Right cardiac atrium (tissue), 5 donors: ENCODE data around the gene SLC25A2. TPM values are rescaled to one million over a fixed set of nuclear protein-coding genes. Genes with fewer than 3 reads are reported as not detected.

Experiments
- ATAC-seq, 2 donors: fragments of 200-7000 bp; cut with Tn5 transposase; one replicate each; pipeline versions ENCODE4 v1.8.0 to v1.9.1; 2020; ENCODE audit warnings: moderate library complexity in 2 of 2, mild to moderate bottlenecking in 1 of 2
- DNase-seq, 3 donors: peaks; one replicate each; pipeline ENCODE4 v3.0.0-alpha.2; 2020
- H3K27ac ChIP-seq: one replicate; pipeline ENCODE4 v1.5.1; 2013; ENCODE audit warnings: mild to moderate bottlenecking, low read length, control low read depth, moderate library complexity
- H3K27me3 ChIP-seq: one replicate; pipeline ENCODE4 v1.6.1; 2013; ENCODE audit not compliant: control insufficient read depth, insufficient read depth
- H3K4me1 ChIP-seq: one replicate; pipeline ENCODE4 v1.6.1; 2013; ENCODE audit warnings: low read length; ENCODE audit not compliant: control insufficient read depth, insufficient read depth
- H3K4me3 ChIP-seq: one replicate; pipeline ENCODE4 v1.5.1; 2013; ENCODE audit warnings: low read length, control low read depth
- H3K9me3 ChIP-seq: one replicate; pipeline ENCODE4 v1.6.1; 2013; ENCODE audit warnings: low read length; ENCODE audit not compliant: control insufficient read depth
- WGBS: extraction: QIAGEN DNeasy Blood & Tissue Kit; methylation state at CpG from one replicate; pipeline ENCODE4 v1.1.7; 2013; 5-methylcytosine and 5-hydroxymethylcytosine counted together
- intact Hi-C, 4 donors: fragments of 100-400 bp; cut with DNase I; formaldehyde crosslinking; loops; one replicate each; pipeline versions ENCODE4 v1.11.0 to v1.14.0; 2022 to 2023
- polyA plus RNA-seq: library from polyadenylated mRNA; stranded (reverse); fragments of 200-250 nt; gene quantifications from one replicate; pipeline ENCODE4 v1.2.3, GENCODE V29; 2013
- total RNA-seq, 4 donors: library from RNA; stranded (reverse); fragmentation: NEBNext Ultra II Directional; extraction: Animal tissue kit (Norgen Biotek cat#: 25700); gene quantifications; one replicate each; pipeline ENCODE4 v1.2.1, GENCODE V29; 2021
- donor health status: healthy with polysubstance abuse.
- donor health status: DM: no; HTN: yes; CAD: no.
- donor health status: DM: no; HTN: no; CAD: no.
- donor health status: DM: no; HTN: yes; CAD: no; lungs with severe emphysema.
- donor health status: DM: yes; HTN: yes; CAD: no.

SLC25A2 gene
- total and polyA plus RNA-seq, 5 donors = 0.14 to 0.37 (median 0.17) TPM; not detected in 2

GRCh38 chr5:141306630-141307029 is 2.8 kb upstream of the SLC25A2 start:
- H3K4me1 ChIP-seq = no peaks in the 10 kb centered on the region
- DNase-seq (no peak), ATAC-seq (no peak)
- 97% methylated on average over 1 of the region's 1 CpG for WGBS
- H3K9me3 ChIP-seq = peaks cover 13% of the 10 kb centered on the region
- no peak overlapping the region for H3K4me3 ChIP-seq
- intact Hi-C loops = no loop called here
- no peak overlapping the region for H3K27ac ChIP-seq
- no peaks in the 10 kb centered on the region for H3K27me3 ChIP-seq

DNA sequence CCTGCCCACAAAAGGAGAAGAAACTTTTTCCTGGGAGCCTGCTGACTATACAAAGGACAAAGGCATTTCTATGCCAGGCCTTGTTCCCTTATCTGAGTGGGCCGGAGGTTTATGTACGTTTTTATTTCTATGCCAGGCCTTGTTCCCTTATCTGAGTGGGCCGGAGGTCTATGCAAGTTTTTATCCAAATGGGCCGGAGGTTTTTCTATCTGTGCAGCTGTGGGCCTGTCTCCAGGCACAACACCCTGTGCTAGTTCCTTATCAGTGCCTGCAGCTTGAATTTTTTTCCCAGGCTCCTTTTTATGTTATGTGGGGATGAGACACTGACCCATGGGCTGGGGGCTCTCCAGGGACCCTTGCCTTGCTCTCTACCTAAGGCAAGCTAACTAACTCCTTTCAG is 5.5 kb downstream of the SLC25A2 start:
- 44% methylated on average over 4 of the region's 4 CpGs for WGBS
- intact Hi-C loops = no loop called here
- Histone ChIP-seq H3K27ac (no peak overlapping the region), H3K27me3 (no peaks in the 10 kb centered on the region), H3K9me3 (peaks cover 7% of the 10 kb centered on the region), H3K4me1 (no peaks in the 10 kb centered on the region), H3K4me3 (no peak overlapping the region)
- ATAC-seq (no peak), DNase-seq (no peak)

- Histone ChIP-seq H3K4me3 (no peak overlapping the region), H3K27ac (no peak overlapping the region), H3K9me3 (peaks cover 16% of the 10 kb centered on the region), H3K27me3 (no peaks in the 10 kb centered on the region), H3K4me1 (no peaks in the 10 kb centered on the region)
- DNase-seq (no peak), ATAC-seq (no peak)
- WGBS = 51% methylated on average over 3 of the region's 3 CpGs
- intact Hi-C loops = no loop called here
Measured at GRCh38 chr5:141272906-141273305, 30.9 kb downstream of the SLC25A2 start.

GRCh38 chr5:141269195-141269594 is 34.7 kb downstream of the SLC25A2 start:
- Histone ChIP-seq H3K27ac (no peak overlapping the region), H3K4me1 (no peaks in the 10 kb centered on the region), H3K4me3 (no peak overlapping the region), H3K27me3 (peaks cover 2% of the 10 kb centered on the region), H3K9me3 (peaks cover 16% of the 10 kb centered on the region)
- WGBS = 99% methylated on average over 4 of the region's 4 CpGs
- DNase-seq (no peak), ATAC-seq (no peak)
- intact Hi-C loops = no loop called here

DNA sequence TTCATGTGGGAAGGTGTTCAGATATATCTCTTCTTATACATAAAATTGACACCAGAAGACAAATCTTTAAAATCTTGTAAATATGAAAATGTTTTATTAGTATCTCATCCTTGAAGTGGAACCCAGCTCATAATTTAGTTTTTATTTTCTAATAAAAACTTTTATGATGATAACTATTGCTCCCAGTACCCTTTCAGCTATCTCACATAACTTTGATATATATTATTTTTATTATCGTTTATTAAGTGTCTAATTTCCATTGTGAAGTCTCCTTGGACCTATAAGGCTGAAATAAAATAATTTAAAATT is 42.7 kb downstream of the SLC25A2 start:
- Histone ChIP-seq H3K4me1 (no peaks in the 10 kb centered on the region), H3K9me3 (peaks cover 12% of the 10 kb centered on the region), H3K4me3 (no peak overlapping the region), H3K27ac (no peak overlapping the region), H3K27me3 (no peaks in the 10 kb centered on the region)
- DNase-seq = no peak
- 70% methylated on average over 1 of the region's 1 CpG for WGBS
- intact Hi-C loops = no loop called here
- ATAC-seq = no peak

GRCh38 chr5:141260458-141261237 is 43.2 kb downstream of the SLC25A2 start:
- Histone ChIP-seq H3K27me3 (no peaks in the 10 kb centered on the region), H3K9me3 (peaks cover 10% of the 10 kb centered on the region), H3K4me1 (no peaks in the 10 kb centered on the region), H3K4me3 (no peak overlapping the region), H3K27ac (no peak overlapping the region)
- intact Hi-C loops = no loop called here
- DNase-seq (no peak), ATAC-seq (no peak)
- 66% methylated on average over 5 of the region's 5 CpGs for WGBS

- no peak for DNase-seq
- H3K9me3 ChIP-seq = peaks cover 12% of the 10 kb centered on the region
- H3K4me3 ChIP-seq = no peak overlapping the region
- no peaks in the 10 kb centered on the region for H3K4me1 ChIP-seq
- H3K27ac ChIP-seq = no peak overlapping the region
- intact Hi-C loops = no loop called here
- no peaks in the 10 kb centered on the region for H3K27me3 ChIP-seq
- ATAC-seq = no peak
Measured at GRCh38 chr5:141258948-141259347, 44.9 kb downstream of the SLC25A2 start.

DNA sequence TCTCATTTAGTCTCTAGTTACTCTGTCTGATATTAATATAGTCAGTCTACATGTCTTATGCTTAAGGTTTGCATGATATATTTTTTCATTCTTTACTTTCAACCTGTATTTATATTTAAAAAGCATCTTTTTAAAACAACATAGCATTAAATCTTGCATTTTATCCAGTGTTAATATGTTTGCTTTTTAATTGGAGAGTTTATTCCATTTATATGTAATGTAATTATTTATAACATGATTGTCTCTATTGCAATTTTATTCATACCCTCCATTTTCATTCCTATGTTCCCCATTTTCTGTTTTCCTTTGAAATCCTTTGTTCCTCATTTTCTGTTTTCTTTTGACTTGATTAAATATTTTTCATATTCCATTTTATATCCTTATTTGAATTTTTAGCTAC is 45.4 kb downstream of the SLC25A2 start:
- Histone ChIP-seq H3K4me1 (no peaks in the 10 kb centered on the region), H3K27ac (no peak overlapping the region), H3K4me3 (no peak overlapping the region), H3K27me3 (no peaks in the 10 kb centered on the region), H3K9me3 (peaks cover 13% of the 10 kb centered on the region)
- ATAC-seq (no peak), DNase-seq (no peak)
- intact Hi-C loops = no loop called here

Other genes starting within 250 kb of the SLC25A2 start
Only the 30 nearest of the 38 such genes appear.
- 1 to 10 TPM in 3 of 4 donors, under 1 TPM in 1; 0.79 to 1.7 (median 1.6) TPM for gene PCDHB7, start 131.4 kb downstream of the SLC25A2 start, total RNA-seq
- 0.57 TPM for gene PCDHB7, start 131.4 kb downstream of the SLC25A2 start, polyA plus RNA-seq
- 1 to 10 TPM; 2.2 to 5.2 (median 2.6) TPM for gene PCDHB8, start 126.3 kb downstream of the SLC25A2 start, total RNA-seq
- gene PCDHB8, start 126.3 kb downstream of the SLC25A2 start, polyA plus RNA-seq = 0.84 TPM
- gene PCDHB16, start 121.7 kb downstream of the SLC25A2 start, total RNA-seq = 1 to 10 TPM; 1.8 to 2.6 (median 2.3) TPM
- 1.3 TPM for gene PCDHB16, start 121.7 kb downstream of the SLC25A2 start, polyA plus RNA-seq
- gene PCDHB9, start 116.9 kb downstream of the SLC25A2 start, total RNA-seq = 1 to 10 TPM; 1.7 to 2.4 (median 2.1) TPM
- 0.63 TPM for gene PCDHB9, start 116.9 kb downstream of the SLC25A2 start, polyA plus RNA-seq
- gene PCDHB10, start 111.7 kb downstream of the SLC25A2 start, total RNA-seq = 1 to 10 TPM; 1.1 to 2.0 (median 1.5) TPM
- gene PCDHB10, start 111.7 kb downstream of the SLC25A2 start, polyA plus RNA-seq = 1.00 TPM
- gene PCDHB11, start 104.4 kb downstream of the SLC25A2 start, total RNA-seq = 1 to 10 TPM; 1.9 to 2.9 (median 2.5) TPM
- gene PCDHB11, start 104.4 kb downstream of the SLC25A2 start, polyA plus RNA-seq = 0.48 TPM
- gene PCDHB12, start 95.3 kb downstream of the SLC25A2 start, total RNA-seq = 1 to 10 TPM; 1.7 to 3.3 (median 2.8) TPM
- 0.72 TPM for gene PCDHB12, start 95.3 kb downstream of the SLC25A2 start, polyA plus RNA-seq
- gene PCDHB13, start 90.1 kb downstream of the SLC25A2 start, total RNA-seq = 1 to 10 TPM; 4.3 to 5.8 (median 5.3) TPM
- gene PCDHB13, start 90.1 kb downstream of the SLC25A2 start, polyA plus RNA-seq = 1.7 TPM
- gene PCDHB14, start 80.7 kb downstream of the SLC25A2 start, total RNA-seq = 1 to 10 TPM; 4.3 to 5.9 (median 5.3) TPM
- 2.3 TPM for gene PCDHB14, start 80.7 kb downstream of the SLC25A2 start, polyA plus RNA-seq
- gene PCDHB15, start 58.7 kb downstream of the SLC25A2 start, total RNA-seq = 1 to 10 TPM; 2.9 to 6.7 (median 5.3) TPM
- 2.5 TPM for gene PCDHB15, start 58.7 kb downstream of the SLC25A2 start, polyA plus RNA-seq
- gene TAF7, start 16.7 kb upstream of the SLC25A2 start, total RNA-seq = 100 to 1,000 TPM in 1 of 4 donors, 10 to 100 TPM in 3; 86.7 to 109 (median 95.1) TPM
- gene TAF7, start 16.7 kb upstream of the SLC25A2 start, polyA plus RNA-seq = 94.6 TPM
- gene PCDHGA1, start 26.5 kb upstream of the SLC25A2 start, total RNA-seq = 1 to 10 TPM; 1.7 to 2.8 (median 1.8) TPM
- gene PCDHGA1, start 26.5 kb upstream of the SLC25A2 start, polyA plus RNA-seq = 0.70 TPM
- gene PCDHGA2, start 34.7 kb upstream of the SLC25A2 start, total RNA-seq = 1 to 10 TPM; 6.4 to 9.4 (median 7.1) TPM
- 2.2 TPM for gene PCDHGA2, start 34.7 kb upstream of the SLC25A2 start, polyA plus RNA-seq
- 1 to 10 TPM; 4.9 to 7.7 (median 5.6) TPM for gene PCDHGA3, start 39.8 kb upstream of the SLC25A2 start, total RNA-seq
- 2.1 TPM for gene PCDHGA3, start 39.8 kb upstream of the SLC25A2 start, polyA plus RNA-seq
- gene PCDHGB1, start 46.0 kb upstream of the SLC25A2 start, total RNA-seq = 1 to 10 TPM; 2.7 to 4.4 (median 3.8) TPM
- gene PCDHGB1, start 46.0 kb upstream of the SLC25A2 start, polyA plus RNA-seq = 1.3 TPM
- 1 to 10 TPM; 4.4 to 5.8 (median 5.7) TPM for gene PCDHGA4, start 51.0 kb upstream of the SLC25A2 start, total RNA-seq
- gene PCDHGA4, start 51.0 kb upstream of the SLC25A2 start, polyA plus RNA-seq = 1.7 TPM
- gene PCDHGB2, start 55.9 kb upstream of the SLC25A2 start, total RNA-seq = 1 to 10 TPM; 3.5 to 6.5 (median 5.0) TPM
- gene PCDHGB2, start 55.9 kb upstream of the SLC25A2 start, polyA plus RNA-seq = 1.9 TPM
- gene PCDHGA5, start 60.1 kb upstream of the SLC25A2 start, total RNA-seq = 1 to 10 TPM; 3.4 to 4.7 (median 4.2) TPM
- 2.0 TPM for gene PCDHGA5, start 60.1 kb upstream of the SLC25A2 start, polyA plus RNA-seq
- 1 to 10 TPM; 4.8 to 5.5 (median 5.1) TPM for gene PCDHGB3, start 66.2 kb upstream of the SLC25A2 start, total RNA-seq
- gene PCDHGB3, start 66.2 kb upstream of the SLC25A2 start, polyA plus RNA-seq = 1.7 TPM
- gene PCDHGA6, start 69.8 kb upstream of the SLC25A2 start, total RNA-seq = 1 to 10 TPM; 3.7 to 5.3 (median 4.9) TPM
- 2.2 TPM for gene PCDHGA6, start 69.8 kb upstream of the SLC25A2 start, polyA plus RNA-seq
- 1 to 10 TPM; 3.9 to 5.2 (median 4.5) TPM for gene PCDHGA7, start 78.7 kb upstream of the SLC25A2 start, total RNA-seq
- 1.8 TPM for gene PCDHGA7, start 78.7 kb upstream of the SLC25A2 start, polyA plus RNA-seq
- 1 to 10 TPM; 4.8 to 5.5 (median 5.3) TPM for gene PCDHGB4, start 83.6 kb upstream of the SLC25A2 start, total RNA-seq
- 2.0 TPM for gene PCDHGB4, start 83.6 kb upstream of the SLC25A2 start, polyA plus RNA-seq
- 1 to 10 TPM; 4.0 to 5.2 (median 4.3) TPM for gene PCDHGA8, start 88.6 kb upstream of the SLC25A2 start, total RNA-seq
- 1.3 TPM for gene PCDHGA8, start 88.6 kb upstream of the SLC25A2 start, polyA plus RNA-seq
- gene PCDHGB5, start 93.9 kb upstream of the SLC25A2 start, total RNA-seq = 1 to 10 TPM; 6.4 to 8.6 (median 6.8) TPM
- gene PCDHGB5, start 93.9 kb upstream of the SLC25A2 start, polyA plus RNA-seq = 3.3 TPM
- 1 to 10 TPM; 3.7 to 5.4 (median 3.7) TPM for gene PCDHGA9, start 98.7 kb upstream of the SLC25A2 start, total RNA-seq
- 1.6 TPM for gene PCDHGA9, start 98.7 kb upstream of the SLC25A2 start, polyA plus RNA-seq
- gene PCDHGB6, start 104.0 kb upstream of the SLC25A2 start, total RNA-seq = 1 to 10 TPM; 5.9 to 6.6 (median 6.3) TPM
- gene PCDHGB6, start 104.0 kb upstream of the SLC25A2 start, polyA plus RNA-seq = 3.1 TPM
- 1 to 10 TPM; 3.9 to 5.3 (median 4.5) TPM for gene PCDHGA10, start 108.9 kb upstream of the SLC25A2 start, total RNA-seq
- gene PCDHGA10, start 108.9 kb upstream of the SLC25A2 start, polyA plus RNA-seq = 1.6 TPM
- 10 to 100 TPM in 3 of 4 donors, 1 to 10 TPM in 1; 9.7 to 10.6 (median 10.5) TPM for gene PCDHGB7, start 113.6 kb upstream of the SLC25A2 start, total RNA-seq
- 3.5 TPM for gene PCDHGB7, start 113.6 kb upstream of the SLC25A2 start, polyA plus RNA-seq
- gene PCDHGA11, start 117.0 kb upstream of the SLC25A2 start, total RNA-seq = 1 to 10 TPM; 3.1 to 4.2 (median 3.6) TPM
- 2.2 TPM for gene PCDHGA11, start 117.0 kb upstream of the SLC25A2 start, polyA plus RNA-seq
- 1 to 10 TPM; 4.8 to 7.1 (median 5.6) TPM for gene PCDHGA12, start 126.5 kb upstream of the SLC25A2 start, total RNA-seq
- 2.7 TPM for gene PCDHGA12, start 126.5 kb upstream of the SLC25A2 start, polyA plus RNA-seq